ENCODE data around the gene DEFB113.

DEFB113 gene

DNA sequence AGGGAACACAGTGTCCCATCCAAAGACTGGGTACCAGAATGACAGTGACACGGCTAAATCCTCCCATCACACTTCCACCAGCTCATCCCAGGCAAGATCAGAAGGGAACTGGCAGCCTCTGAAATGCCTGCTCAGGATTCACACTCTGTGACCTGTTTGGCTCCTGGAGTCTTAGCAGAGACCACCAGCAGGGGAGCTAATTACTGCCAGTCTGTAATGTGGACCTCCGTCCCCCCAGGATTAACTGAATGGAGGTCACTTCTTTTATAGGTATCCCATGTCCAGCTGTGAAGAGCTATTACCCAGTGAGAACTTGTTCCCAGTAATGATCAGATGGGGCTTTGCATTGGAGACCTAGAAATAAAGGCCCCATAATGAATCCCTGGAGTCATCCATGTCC is 50.6 kb downstream of the DEFB113 start:
- Mint-ChIP-seq H3K4me1 (ENCODE audit: low read depth) (no peaks in the 10 kb centered on the region), H3K27ac (no peak overlapping the region), H3K36me3 (ENCODE audit: low read depth) (no peaks in the 10 kb centered on the region), H3K27me3 (ENCODE audit: low read depth) (no peaks in the 10 kb centered on the region), H3K9me3 (no peaks in the 10 kb centered on the region), H3K4me3 (no peak overlapping the region)

All from T-helper 1 cell treated with Interleukin-12 subunit alpha and Interleukin-12 subunit beta and Interleukin-4 antibody, amounts not matched to agents 30 μg/mL and 1 μg/mL, for 36 hours (primary cell).